CD14-positive monocyte (primary cell): ENCODE measurements around the gene PIEZO2. TPM values are rescaled to one million over a fixed set of nuclear protein-coding genes. Genes with fewer than 3 reads are reported as not detected.

Experiments
- DNase-seq, 3 donors: peaks; one replicate each; pipeline ENCODE4 v3.0.0-alpha.2; 2011 to 2022
- H2AFZ ChIP-seq: 2 replicates; pipeline ENCODE4 v1.6.0; 2012; ENCODE audit warnings: mild to moderate bottlenecking, low read depth, low read length, inconsistent platforms; ENCODE audit not compliant: insufficient read depth, poor library complexity, severe bottlenecking
- H3K27ac ChIP-seq, 2 donors: 1 replicate in 1 of 2; 2 replicates in 1 of 2; pipeline ENCODE4 v1.5.1; 2012 to 2013; ENCODE audit warnings: low read length in 2 of 2, control low read depth in 1 of 2, inconsistent platforms in 1 of 2, low read depth in 1 of 2, mild to moderate bottlenecking in 1 of 2
- H3K27me3 ChIP-seq, 2 donors: one replicate each; pipeline versions ENCODE4 v1.6.0 to v1.6.1; 2011 to 2013; ENCODE audit warnings: low read length in 2 of 2; ENCODE audit not compliant: control insufficient read depth in 2 of 2, insufficient read depth in 2 of 2
- H3K36me3 ChIP-seq, 2 donors: replicated peaks in 1 of 2; 1 replicate in 1 of 2; 2 replicates in 1 of 2; pipeline versions ENCODE4 v1.5.1 to v1.6.1; 2012 to 2013; ENCODE audit warnings: low read length in 2 of 2, control low read depth in 1 of 2, inconsistent platforms in 1 of 2, mild to moderate bottlenecking in 1 of 2; ENCODE audit not compliant: insufficient read depth in 2 of 2, control insufficient read depth in 1 of 2
- H3K4me1 ChIP-seq, 2 donors: 1 replicate in 1 of 2; 2 replicates in 1 of 2; pipeline versions ENCODE4 v1.5.1 to v1.6.1; 2012 to 2013; ENCODE audit warnings: low read length in 2 of 2, control low read depth in 1 of 2, inconsistent platforms in 1 of 2, mild to moderate bottlenecking in 1 of 2, moderate library complexity in 1 of 2; ENCODE audit not compliant: insufficient read depth in 2 of 2, control insufficient read depth in 1 of 2
- H3K4me2 ChIP-seq: replicated peaks from 2 replicates; pipeline ENCODE3; 2012; ENCODE audit warnings: low read length, moderate library complexity, mild to moderate bottlenecking; ENCODE audit not compliant: poor library complexity, severe bottlenecking; ENCODE audit errors: extremely low read depth
- H3K4me3 ChIP-seq, 3 experiments: fragments of 200-600 bp in 1 of 3; sonication (generic) in 1 of 3; replicated peaks in 1 of 3; 1 replicate in 2 of 3; 2 replicates in 1 of 3; pipeline ENCODE4 v1.5.1; 2011 to 2013; ENCODE audit warnings: low read length in 3 of 3, mild to moderate bottlenecking in 3 of 3, control low read depth in 2 of 3, low read depth in 2 of 3, inconsistent platforms in 1 of 3, moderate library complexity in 1 of 3
- H3K79me2 ChIP-seq: 2 replicates; pipeline ENCODE4 v1.6.0; 2012; ENCODE audit warnings: mild to moderate bottlenecking, control low read depth, inconsistent platforms, low read length, moderate library complexity; ENCODE audit not compliant: insufficient read depth
- H3K9ac ChIP-seq: 2 replicates; pipeline ENCODE4 v1.6.0; 2017; ENCODE audit warnings: low read length, mild to moderate bottlenecking; ENCODE audit not compliant: insufficient read depth, poor library complexity, severe bottlenecking
- H3K9me3 ChIP-seq, 2 donors: replicated peaks in 1 of 2; 1 replicate in 1 of 2; 2 replicates in 1 of 2; pipeline versions ENCODE4 v1.5.1 to v1.6.1; 2012 to 2013; ENCODE audit warnings: low read length in 2 of 2, control low read depth in 1 of 2; ENCODE audit not compliant: control insufficient read depth in 1 of 2, insufficient read depth in 1 of 2
- H4K20me1 ChIP-seq: 2 replicates; pipeline ENCODE4 v1.6.0; 2012; ENCODE audit warnings: mild to moderate bottlenecking, low read length, control low read depth, moderate library complexity; ENCODE audit not compliant: insufficient read depth
- H3K27ac Mint-ChIP-seq, 7 donors: one replicate each; pipeline ENCODE4 v1.8.0; 2020; ENCODE audit warnings: mild to moderate bottlenecking in 7 of 7, mixed read lengths in 7 of 7, moderate library complexity in 6 of 7, inconsistent platforms in 2 of 7
- H3K27me3 Mint-ChIP-seq, 3 donors: one replicate each; pipeline ENCODE4 v1.8.0; 2021 to 2022; ENCODE audit warnings: low read depth in 3 of 3, mild to moderate bottlenecking in 3 of 3, mixed read lengths in 3 of 3, moderate library complexity in 3 of 3, inconsistent platforms in 1 of 3
- H3K36me3 Mint-ChIP-seq, 2 donors: one replicate each; pipeline ENCODE4 v1.8.0; 2020; ENCODE audit warnings: mixed read lengths in 2 of 2, inconsistent platforms in 1 of 2, mild to moderate bottlenecking in 1 of 2
- H3K4me1 Mint-ChIP-seq: one replicate; pipeline ENCODE4 v1.8.0; 2020; ENCODE audit warnings: mild to moderate bottlenecking, mixed read lengths
- H3K4me3 Mint-ChIP-seq, 2 donors: one replicate each; pipeline ENCODE4 v1.8.0; 2020; ENCODE audit warnings: mild to moderate bottlenecking in 2 of 2, mixed read lengths in 2 of 2, moderate library complexity in 1 of 2
- H3K9me3 Mint-ChIP-seq, 7 donors: one replicate each; pipeline ENCODE4 v1.8.0; 2020 to 2022; ENCODE audit warnings: mixed read lengths in 7 of 7, mild to moderate bottlenecking in 6 of 7, moderate library complexity in 6 of 7, inconsistent platforms in 2 of 7
- WGBS: methylation state at CpG from one replicate; pipeline ENCODE4 v1.1.5; 2013; ENCODE audit warnings: missing lambda C conversion rate; ENCODE audit not compliant: insufficient coverage; 5-methylcytosine and 5-hydroxymethylcytosine counted together
- intact Hi-C, 2 donors: fragments of 100-400 bp; cut with micrococcal nuclease; formaldehyde crosslinking; loops; one replicate each; pipeline versions ENCODE4 v1.15.0 to v1.15.1; 2023
- polyA plus RNA-seq, 3 donors: library from polyadenylated mRNA; depleted of rRNA in 1 of 3; unstranded in 2 of 3; stranded (reverse) in 1 of 3; fragments of 300-500 nt in 2 of 3; fragments of >200 nt in 1 of 3; fragmentation: Illumina TruSeq in 2 of 3; gene quantifications; 1 replicate in 2 of 3; 2 replicates in 1 of 3; pipeline ENCODE4 v1.2.3, GENCODE V29; 2012 to 2021
- TF ChIP-seq, protein P1 (sequence below): fragments of 200-600 bp; IDR thresholded peaks from one replicate; pipeline ENCODE4 v1.8.0; 2022; ENCODE audit warnings: antibody characterized with exemption, mild to moderate bottlenecking

Gene PIEZO2
- polyA plus RNA-seq, 3 donors, result not detected

DNA sequence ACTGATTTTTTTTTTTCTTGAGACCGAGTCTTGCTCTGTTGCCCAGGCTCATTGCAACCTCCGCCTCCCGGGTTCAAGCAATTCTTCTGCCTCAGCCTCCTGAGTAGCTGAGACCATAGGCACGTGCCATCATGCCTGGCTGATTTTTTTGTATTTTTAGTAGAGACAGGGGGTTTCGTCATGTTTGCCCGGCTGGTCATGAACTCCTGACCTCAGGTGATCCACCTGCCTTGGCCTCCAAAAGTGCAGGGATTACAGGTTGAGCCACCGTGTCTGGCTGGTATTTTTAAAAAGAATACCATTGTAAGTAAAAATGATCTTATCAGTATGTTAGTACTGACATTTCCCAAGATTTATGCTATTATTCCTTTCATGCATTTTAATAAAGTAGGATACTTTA, 105.7 kb downstream of the PIEZO2 start:
- H3K9me3 ChIP-seq, result no peaks in the 10 kb centered on the region
- no peaks in the 10 kb centered on the region for H3K4me1 ChIP-seq
- H3K4me1 Mint-ChIP-seq, result no peaks in the 10 kb centered on the region
- no peaks in the 10 kb centered on the region for H3K36me3 Mint-ChIP-seq
- no peak overlapping the region for H3K9ac ChIP-seq
- WGBS, result 100% methylated on average over 2 of the region's 7 CpGs
- peaks cover 0 to 4% (median 2%) of the 10 kb centered on the region in 7 donors for H3K9me3 Mint-ChIP-seq
- intact Hi-C loops, result loop anchor here in 1 of 2 donors (5.0 to 10.0 kb wide), 2 partner anchors 256 to 1079 kb away; no protein-coding TSS in a partner anchor
- no peak overlapping the region for H3K27ac ChIP-seq
- no peak overlapping the region for H3K4me2 ChIP-seq
- H3K79me2 ChIP-seq, result no peaks in the 10 kb centered on the region
- H3K4me3 ChIP-seq, result no peak overlapping the region
- peaks cover 0 to 4% (median 3%) of the 10 kb centered on the region in 3 donors for H3K27me3 Mint-ChIP-seq
- TF ChIP-seq, protein P1, sequence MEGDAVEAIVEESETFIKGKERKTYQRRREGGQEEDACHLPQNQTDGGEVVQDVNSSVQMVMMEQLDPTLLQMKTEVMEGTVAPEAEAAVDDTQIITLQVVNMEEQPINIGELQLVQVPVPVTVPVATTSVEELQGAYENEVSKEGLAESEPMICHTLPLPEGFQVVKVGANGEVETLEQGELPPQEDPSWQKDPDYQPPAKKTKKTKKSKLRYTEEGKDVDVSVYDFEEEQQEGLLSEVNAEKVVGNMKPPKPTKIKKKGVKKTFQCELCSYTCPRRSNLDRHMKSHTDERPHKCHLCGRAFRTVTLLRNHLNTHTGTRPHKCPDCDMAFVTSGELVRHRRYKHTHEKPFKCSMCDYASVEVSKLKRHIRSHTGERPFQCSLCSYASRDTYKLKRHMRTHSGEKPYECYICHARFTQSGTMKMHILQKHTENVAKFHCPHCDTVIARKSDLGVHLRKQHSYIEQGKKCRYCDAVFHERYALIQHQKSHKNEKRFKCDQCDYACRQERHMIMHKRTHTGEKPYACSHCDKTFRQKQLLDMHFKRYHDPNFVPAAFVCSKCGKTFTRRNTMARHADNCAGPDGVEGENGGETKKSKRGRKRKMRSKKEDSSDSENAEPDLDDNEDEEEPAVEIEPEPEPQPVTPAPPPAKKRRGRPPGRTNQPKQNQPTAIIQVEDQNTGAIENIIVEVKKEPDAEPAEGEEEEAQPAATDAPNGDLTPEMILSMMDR, result no peak
- no peak for DNase-seq
- H2AFZ ChIP-seq, result no peak overlapping the region
- H3K4me3 Mint-ChIP-seq, result no peak overlapping the region
- no peaks in the 10 kb centered on the region for H3K36me3 ChIP-seq
- H3K27me3 ChIP-seq, result no peaks in the 10 kb centered on the region
- H3K27ac Mint-ChIP-seq, result no peak overlapping the region
- H4K20me1 ChIP-seq, result no peaks in the 10 kb centered on the region

DNA sequence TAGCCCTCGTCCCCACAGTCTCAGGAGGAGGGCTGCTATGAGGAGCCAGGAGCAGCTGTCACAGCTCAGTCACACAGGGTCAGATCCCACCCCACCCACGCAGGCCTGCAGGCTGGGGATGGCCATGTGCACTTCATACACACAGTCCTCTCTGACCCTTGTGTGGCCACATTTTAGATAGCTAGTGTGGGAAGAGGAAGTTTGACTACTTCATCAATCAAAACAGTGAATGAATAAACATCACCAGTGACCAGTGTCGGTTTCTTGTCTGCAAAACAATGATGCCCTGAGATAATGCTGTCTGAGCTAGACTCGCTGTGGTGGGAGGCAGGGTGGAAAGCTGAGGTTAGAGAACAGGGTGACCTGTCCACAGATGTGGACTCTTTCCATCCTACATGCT, 107.1 kb downstream of the PIEZO2 start:
- no peaks in the 10 kb centered on the region for H3K9me3 ChIP-seq
- intact Hi-C loops, result loop anchor here in 1 of 2 donors (5.0 to 10.0 kb wide), 2 partner anchors 255 to 1077 kb away; no protein-coding TSS in a partner anchor
- H3K27ac Mint-ChIP-seq, result no peak overlapping the region
- no peak overlapping the region for H3K4me3 Mint-ChIP-seq
- WGBS, result 100% methylated on average over 1 of the region's 4 CpGs
- no peak overlapping the region for H3K4me2 ChIP-seq
- H2AFZ ChIP-seq, result no peak overlapping the region
- no peaks in the 10 kb centered on the region for H3K4me1 ChIP-seq
- TF ChIP-seq, protein P1, result no peak
- DNase-seq, result no peak
- H3K27ac ChIP-seq, result no peak overlapping the region
- H3K27me3 ChIP-seq, result no peaks in the 10 kb centered on the region
- H3K9ac ChIP-seq, result no peak overlapping the region
- peaks cover 0 to 4% (median 2%) of the 10 kb centered on the region in 7 donors for H3K9me3 Mint-ChIP-seq
- no peaks in the 10 kb centered on the region for H3K36me3 Mint-ChIP-seq
- no peaks in the 10 kb centered on the region for H4K20me1 ChIP-seq
- H3K4me1 Mint-ChIP-seq, result no peaks in the 10 kb centered on the region
- H3K27me3 Mint-ChIP-seq, result peaks cover 0 to 4% (median 4%) of the 10 kb centered on the region in 3 donors
- no peaks in the 10 kb centered on the region for H3K79me2 ChIP-seq
- no peaks in the 10 kb centered on the region for H3K36me3 ChIP-seq
- no peak overlapping the region for H3K4me3 ChIP-seq
